Stomach (tissue), 9 donors: ENCODE measurements around the gene SRI. TPM values are rescaled to one million over a fixed set of nuclear protein-coding genes. Genes with fewer than 3 reads are reported as not detected.
"Not testable (repeated sequence)": the region's sequence is repeated elsewhere in the genome, so short reads cannot be mapped to it uniquely, and the experiment has no call there.

Source experiments
- DNase-seq, 2 donors: peaks; one replicate each; pipeline versions ENCODE4 v3.0.0 to v3.0.0-alpha.2; 2013 to 2019
- H3K27ac ChIP-seq, 5 donors: fragments of 200-600 bp in 4 of 5; sonication (generic) in 4 of 5; one replicate each; pipeline ENCODE4 v1.5.1; 2013 to 2019; ENCODE audit warnings: mild to moderate bottlenecking in 1 of 5, moderate library complexity in 1 of 5
- H3K27me3 ChIP-seq, 3 donors: fragments of 200-600 bp; sonication (generic); one replicate each; pipeline ENCODE4 v1.5.1; 2017 to 2019; ENCODE audit warnings: mixed run types in 1 of 3
- H3K36me3 ChIP-seq, 4 donors: fragments of 200-600 bp; sonication (generic); 1 replicate in 3 of 4; 2 replicates in 1 of 4; pipeline ENCODE4 v1.5.1; 2016 to 2019
- H3K4me1 ChIP-seq, 4 donors: fragments of 200-600 bp; sonication (generic); one replicate each; pipeline ENCODE4 v1.5.1; 2016 to 2019
- H3K4me3 ChIP-seq, 4 donors: fragments of 200-600 bp; sonication (generic) in 3 of 4; one replicate each; pipeline ENCODE4 v1.5.1; 2016 to 2019; ENCODE audit warnings: mild to moderate bottlenecking in 1 of 4
- H3K9me3 ChIP-seq, 4 donors: fragments of 200-600 bp; sonication (generic); one replicate each; pipeline ENCODE4 v1.5.1; 2016 to 2019
- EP300 ChIP-seq: sonication (generic); formaldehyde crosslinking; IDR thresholded peaks from one replicate; pipeline ENCODE4 v1.6.1; 2017; ENCODE audit warnings: antibody characterized with exemption
- POLR2A ChIP-seq, 4 donors: fragments of 450-650 bp; IDR thresholded peaks; one replicate each; pipeline ENCODE4 v1.6.1; 2016; ENCODE audit warnings: antibody characterized with exemption in 4 of 4, control low read depth in 2 of 4, mild to moderate bottlenecking in 1 of 4, moderate library complexity in 1 of 4
- POLR2AphosphoS5 ChIP-seq, 3 donors: sonication (generic); formaldehyde crosslinking; IDR thresholded peaks; one replicate each; pipeline ENCODE4 v1.6.1; 2016; ENCODE audit warnings: antibody characterized with exemption in 3 of 3
- WGBS, 5 donors: extraction: QIAGEN DNeasy Blood & Tissue Kit in 3 of 5; methylation state at CpG; one replicate each; pipeline versions ENCODE4 v1.1.5 to v1.1.7; 2013 to 2018; 5-methylcytosine and 5-hydroxymethylcytosine counted together
- intact Hi-C: fragments of 100-400 bp; cut with DNase I; formaldehyde crosslinking; loops from one replicate; pipeline ENCODE4 v1.15.1; 2023; ENCODE audit warnings: low total_unique reads
- polyA plus RNA-seq, 3 donors: library from polyadenylated mRNA; stranded (reverse); fragments of 200-250 nt; gene quantifications; one replicate each; pipeline ENCODE4 v1.2.3, GENCODE V29; 2013
- total RNA-seq, 5 donors: library from RNA; depleted of rRNA; stranded (reverse); fragments of >200 nt; gene quantifications; one replicate each; pipeline versions ENCODE4 v1.1.0 to v1.2.3, GENCODE V29; 2014 to 2016
- TF ChIP-seq, protein P1 (sequence below), 7 experiments: fragments of 450-650 bp in 4 of 7; fragments of 200-600 bp in 3 of 7; sonication (generic) in 3 of 7; IDR thresholded peaks; one replicate each; pipeline ENCODE4 v1.5.1; 2016 to 2019; ENCODE audit warnings: antibody characterized with exemption in 7 of 7, control low read depth in 2 of 7, mild to moderate bottlenecking in 1 of 7
- donor health status: healthy with polysubstance abuse.
- donor health status: Bipolar disorder and iron deficiency.
- donor health status: healthy.

The SRI gene
- total and polyA plus RNA-seq, 8 donors: 23.3 to 107 (median 85.0) TPM

DNA sequence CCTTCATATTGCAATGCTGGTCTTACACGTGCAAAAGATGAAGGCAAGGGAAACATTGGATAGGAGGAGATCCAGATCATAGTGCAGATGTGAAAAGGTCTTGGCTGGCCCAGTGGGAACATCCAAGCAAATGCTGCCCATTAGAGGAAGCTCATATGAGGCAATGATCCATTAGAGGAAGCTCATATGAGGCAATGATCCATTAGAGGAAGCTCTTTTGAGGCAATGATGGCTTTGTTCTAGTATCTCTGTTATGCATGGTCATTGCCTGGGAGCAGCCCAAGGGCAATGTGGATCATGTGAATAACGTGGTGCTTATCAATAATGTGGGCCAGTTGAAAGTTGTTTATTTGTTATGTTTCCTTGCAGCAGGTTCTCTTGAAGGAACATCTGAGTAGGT is 49.0 kb upstream of the SRI start:
- Histone ChIP-seq H3K27me3 (no peaks in the 10 kb centered on the region), H3K4me1 (no peaks in the 10 kb centered on the region), H3K4me3 (no peak overlapping the region), H3K9me3 (no peaks in the 10 kb centered on the region), H3K36me3 (no peaks in the 10 kb centered on the region), H3K27ac (no peak overlapping the region)
- no peak for TF ChIP-seq POLR2AphosphoS5 (IDR thresholded peaks at IDR 0.05)
- TF ChIP-seq, protein P1, sequence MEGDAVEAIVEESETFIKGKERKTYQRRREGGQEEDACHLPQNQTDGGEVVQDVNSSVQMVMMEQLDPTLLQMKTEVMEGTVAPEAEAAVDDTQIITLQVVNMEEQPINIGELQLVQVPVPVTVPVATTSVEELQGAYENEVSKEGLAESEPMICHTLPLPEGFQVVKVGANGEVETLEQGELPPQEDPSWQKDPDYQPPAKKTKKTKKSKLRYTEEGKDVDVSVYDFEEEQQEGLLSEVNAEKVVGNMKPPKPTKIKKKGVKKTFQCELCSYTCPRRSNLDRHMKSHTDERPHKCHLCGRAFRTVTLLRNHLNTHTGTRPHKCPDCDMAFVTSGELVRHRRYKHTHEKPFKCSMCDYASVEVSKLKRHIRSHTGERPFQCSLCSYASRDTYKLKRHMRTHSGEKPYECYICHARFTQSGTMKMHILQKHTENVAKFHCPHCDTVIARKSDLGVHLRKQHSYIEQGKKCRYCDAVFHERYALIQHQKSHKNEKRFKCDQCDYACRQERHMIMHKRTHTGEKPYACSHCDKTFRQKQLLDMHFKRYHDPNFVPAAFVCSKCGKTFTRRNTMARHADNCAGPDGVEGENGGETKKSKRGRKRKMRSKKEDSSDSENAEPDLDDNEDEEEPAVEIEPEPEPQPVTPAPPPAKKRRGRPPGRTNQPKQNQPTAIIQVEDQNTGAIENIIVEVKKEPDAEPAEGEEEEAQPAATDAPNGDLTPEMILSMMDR (IDR thresholded peaks at IDR 0.05): no peak
- no peak for TF ChIP-seq POLR2A (IDR thresholded peaks at IDR 0.05)
- TF ChIP-seq EP300: no peak
- no peak for DNase-seq
- intact Hi-C loops: no loop called here
- 38 to 64% (median 51%) methylated on average over 2 of the region's 2 CpGs for WGBS, 5 donors

DNA sequence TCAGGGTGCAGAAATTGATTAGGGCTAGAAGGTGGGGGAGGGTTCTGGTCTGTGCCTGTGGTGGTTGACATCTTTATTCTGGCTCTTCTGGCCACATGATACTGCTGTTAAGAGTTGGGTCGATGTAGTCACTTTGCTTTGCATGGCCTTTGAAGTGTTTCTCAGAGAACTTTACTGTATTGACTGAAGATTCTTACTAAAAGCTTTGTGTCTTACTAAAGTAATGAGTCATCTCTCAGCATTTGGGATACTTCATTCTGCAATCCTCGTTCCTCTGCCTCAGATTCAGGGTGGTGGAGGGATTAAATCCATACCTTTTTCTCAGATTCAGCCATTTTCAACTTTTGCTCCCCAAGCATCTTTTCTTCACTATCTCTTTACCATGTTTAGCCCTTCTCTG is 48.2 kb upstream of the SRI start:
- Histone ChIP-seq H3K4me3 (no peak overlapping the region), H3K9me3 (no peaks in the 10 kb centered on the region), H3K27ac (no peak overlapping the region), H3K36me3 (no peaks in the 10 kb centered on the region), H3K4me1 (no peaks in the 10 kb centered on the region), H3K27me3 (no peaks in the 10 kb centered on the region)
- DNase-seq: no peak
- intact Hi-C loops: no loop called here
- WGBS, 5 donors: 67 to 84% (median 79%) methylated on average over 2 of the region's 2 CpGs
- no peak for TF ChIP-seq POLR2AphosphoS5 (IDR thresholded peaks at IDR 0.05)
- TF ChIP-seq, protein P1 (IDR thresholded peaks at IDR 0.05): no peak
- no peak for TF ChIP-seq EP300
- TF ChIP-seq POLR2A (IDR thresholded peaks at IDR 0.05): no peak

DNA sequence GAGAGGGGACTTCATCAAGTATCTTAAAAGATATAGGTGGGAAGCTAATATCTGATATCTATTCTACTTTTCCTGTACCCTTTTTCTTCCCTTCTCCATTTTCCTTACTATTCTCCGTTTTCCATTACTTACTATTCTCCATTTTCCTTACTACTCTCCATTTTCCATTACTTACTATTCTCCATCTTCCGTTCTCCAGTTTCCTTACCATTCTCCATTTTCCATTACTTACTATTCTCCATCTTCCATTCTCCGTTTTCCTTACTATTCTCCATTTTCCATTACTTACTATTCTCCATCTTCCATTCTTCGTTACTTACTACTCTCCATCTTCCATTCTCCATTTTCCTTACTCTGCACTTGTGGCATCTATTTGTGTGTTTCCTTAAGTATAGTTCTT is 47.6 kb upstream of the SRI start:
- Histone ChIP-seq H3K9me3 (no peaks in the 10 kb centered on the region), H3K27me3 (no peaks in the 10 kb centered on the region), H3K4me3 (no peak overlapping the region), H3K27ac (no peak overlapping the region), H3K36me3 (no peaks in the 10 kb centered on the region), H3K4me1 (no peaks in the 10 kb centered on the region)
- 94 to 97% (median 95%) methylated on average over 4 of the region's 4 CpGs for WGBS, 5 donors
- no peak for DNase-seq
- TF ChIP-seq EP300 (no peak), POLR2A (IDR thresholded peaks at IDR 0.05) (no peak), POLR2AphosphoS5 (IDR thresholded peaks at IDR 0.05) (no peak)
- TF ChIP-seq, protein P1 (IDR thresholded peaks at IDR 0.05): no peak
- intact Hi-C loops: no loop called here

DNA sequence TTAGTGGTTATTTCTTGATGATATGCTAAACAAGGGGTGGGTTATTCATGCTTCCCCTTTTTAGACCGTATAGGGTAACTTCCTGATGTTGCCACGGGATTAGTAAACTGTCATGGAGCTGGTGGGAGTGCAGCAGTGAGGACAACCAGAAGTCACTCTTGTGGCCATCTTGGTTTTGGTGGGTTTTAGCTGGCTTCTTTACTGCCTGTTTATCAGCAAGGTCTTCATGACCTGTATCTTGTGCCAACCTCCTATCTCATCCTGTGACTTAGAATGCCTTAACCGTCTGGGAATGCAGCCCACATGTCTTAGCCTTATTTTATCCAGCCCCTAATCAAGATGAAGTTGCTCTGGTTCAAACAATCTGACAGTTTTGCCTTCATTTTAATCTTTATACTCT is 45.1 kb upstream of the SRI start:
- H3K36me3 ChIP-seq, DNase-seq, H3K4me3 ChIP-seq, H3K4me1 ChIP-seq, H3K9me3 ChIP-seq, intact Hi-C loops, H3K27me3 ChIP-seq, H3K27ac ChIP-seq: not testable (repeated sequence)
- 65 to 70% (median 67%) methylated on average over 3 of the region's 3 CpGs for WGBS, 5 donors

DNA sequence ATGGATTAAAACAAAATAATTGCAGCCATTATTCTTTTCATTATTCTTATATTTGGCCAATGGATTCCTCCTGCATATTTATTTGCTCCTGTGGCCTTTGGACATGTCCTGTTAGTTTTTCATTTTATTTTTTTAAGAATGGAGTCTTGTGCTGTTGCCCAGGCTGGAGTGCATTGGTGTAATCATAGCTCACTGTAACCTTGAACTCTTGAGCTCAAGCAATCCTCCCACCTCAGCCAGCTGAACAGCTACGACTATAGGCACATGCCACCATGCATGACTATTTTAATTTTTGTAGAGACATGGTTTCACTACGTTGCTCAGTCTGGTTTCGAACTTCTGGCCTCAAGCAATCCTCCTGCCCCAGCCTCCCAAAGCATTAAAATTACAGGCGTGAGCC is 42.7 kb upstream of the SRI start:
- intact Hi-C loops: no loop called here
- Histone ChIP-seq H3K9me3 (no peaks in the 10 kb centered on the region), H3K4me1 (no peaks in the 10 kb centered on the region), H3K4me3 (no peak overlapping the region), H3K27ac (no peak overlapping the region), H3K27me3 (no peaks in the 10 kb centered on the region), H3K36me3 (no peaks in the 10 kb centered on the region)
- 89 to 95% (median 92%) methylated on average over 4 of the region's 4 CpGs for WGBS, 5 donors
- TF ChIP-seq, protein P1 (IDR thresholded peaks at IDR 0.05): no peak
- TF ChIP-seq EP300 (no peak), POLR2A (IDR thresholded peaks at IDR 0.05) (no peak), POLR2AphosphoS5 (IDR thresholded peaks at IDR 0.05) (no peak)
- no peak for DNase-seq
